NCI-H510A (cell line): ENCODE measurements around the gene CD4.

Experiments used
- DNase-seq: peaks from one replicate; lab custom pipeline; 2025; lab: John Stamatoyannopoulos, UW

Gene CD4

GRCh38 chr12:6765048-6765633 lies 24.2 kb upstream of the CD4 start:
- DNase-seq, result no peak

GRCh38 chr12:6765634-6766581 lies 23.4 kb upstream of the CD4 start, which contains the start of gene PTMS:
PTMS (plus strand) TSS chr12:6766363; CDS start chr12:6766706, 343 bp downstream.
- DNase-seq, result peak; percentile 80

- peak; percentile 51 for DNase-seq
Observed at GRCh38 chr12:6766651-6767349, 22.5 kb upstream of the CD4 start.

GRCh38 chr12:6767353-6768319 lies 21.7 kb upstream of the CD4 start:
- DNase-seq, result no peak

GRCh38 chr12:6768437-6768914 lies 20.9 kb upstream of the CD4 start:
- no peak for DNase-seq

GRCh38 chr12:6768990-6769389 lies 20.3 kb upstream of the CD4 start:
- peak; percentile 41 for DNase-seq

GRCh38 chr12:6769666-6770065 lies 19.7 kb upstream of the CD4 start:
- no peak for DNase-seq

GRCh38 chr12:6770094-6770493 lies 19.2 kb upstream of the CD4 start:
- DNase-seq, result no peak

GRCh38 chr12:6770600-6770999 lies 18.7 kb upstream of the CD4 start:
- no peak for DNase-seq

GRCh38 chr12:6771091-6771495 lies 18.2 kb upstream of the CD4 start:
- DNase-seq, result no peak

- DNase-seq, result no peak
Observed at GRCh38 chr12:6771509-6772330, 17.6 kb upstream of the CD4 start.

GRCh38 chr12:6772331-6772695 lies 17.0 kb upstream of the CD4 start, which contains the start of gene LAG3:
LAG3 (plus strand) TSS chr12:6772520; CDS start chr12:6772853, 333 bp downstream.
- DNase-seq, result no peak

GRCh38 chr12:6772726-6773589 lies 16.4 kb upstream of the CD4 start:
- no peak for DNase-seq

GRCh38 chr12:6773590-6774351 lies 15.6 kb upstream of the CD4 start:
- no peak for DNase-seq

- DNase-seq, result no peak
Observed at GRCh38 chr12:6774499-6775062, 14.7 kb upstream of the CD4 start.

- DNase-seq, result peak; percentile 7
Observed at GRCh38 chr12:6775185-6776174, 13.8 kb upstream of the CD4 start.

- no peak for DNase-seq
Observed at GRCh38 chr12:6777386-6777785, 11.9 kb upstream of the CD4 start.
